Neuronal stem cell (in vitro differentiated cells): Measurements from ENCODE around the gene OR7A5.
"Not testable (repeated sequence)": the region's sequence is repeated elsewhere in the genome, so short reads cannot be mapped to it uniquely, and the experiment has no call there.

Experiments
- DNase-seq: peaks from one replicate; pipeline ENCODE4 v3.0.0-alpha.2; 2013; ENCODE audit warnings: low spot score
- H2AFZ ChIP-seq: one replicate; pipeline ENCODE4 v1.6.1; 2013; ENCODE audit warnings: mild to moderate bottlenecking, low read length, inconsistent platforms
- H2AK5ac ChIP-seq: 2 replicates; pipeline ENCODE4 v1.6.1; 2013; ENCODE audit warnings: low read depth, mild to moderate bottlenecking, inconsistent platforms, low read length, moderate library complexity, mixed read lengths
- H2BK120ac ChIP-seq: 2 replicates; pipeline ENCODE4 v1.6.1; 2013; ENCODE audit warnings: low read depth, mild to moderate bottlenecking, inconsistent platforms, low read length, moderate library complexity, mixed read lengths
- H2BK12ac ChIP-seq: one replicate; pipeline ENCODE4 v1.6.1; 2013; ENCODE audit warnings: low read length, inconsistent platforms
- H2BK15ac ChIP-seq: 2 replicates; pipeline ENCODE4 v1.6.1; 2013; ENCODE audit warnings: mild to moderate bottlenecking, low read length, inconsistent platforms, mixed read lengths
- H2BK5ac ChIP-seq: one replicate; pipeline ENCODE4 v1.6.1; 2013; ENCODE audit warnings: inconsistent platforms, mild to moderate bottlenecking, low read length, moderate library complexity
- H3K14ac ChIP-seq: one replicate; pipeline ENCODE4 v1.6.1; 2013; ENCODE audit warnings: low read length, inconsistent platforms
- H3K18ac ChIP-seq: 2 replicates; pipeline ENCODE4 v1.6.1; 2013; ENCODE audit warnings: low read length, inconsistent platforms
- H3K23ac ChIP-seq: 2 replicates; pipeline ENCODE4 v1.6.1; 2013; ENCODE audit warnings: low read depth, mild to moderate bottlenecking, mixed read lengths, low read length, inconsistent platforms; ENCODE audit not compliant: poor library complexity
- H3K27ac ChIP-seq: replicated peaks from 3 replicates; pipeline ENCODE4 v1.5.1; 2013; ENCODE audit warnings: low read length, inconsistent platforms
- H3K27me3 ChIP-seq, 3 experiments: 2 replicates each; pipeline ENCODE4 v1.6.1; 2013; ENCODE audit warnings: low read length in 3 of 3, mild to moderate bottlenecking in 2 of 3, inconsistent platforms in 1 of 3, low read depth in 1 of 3, mixed read lengths in 1 of 3, moderate library complexity in 1 of 3; ENCODE audit not compliant: control insufficient read depth in 3 of 3, insufficient read depth in 3 of 3
- H3K36me3 ChIP-seq, 2 donors: replicated peaks in 1 of 2; 2 replicates each; pipeline ENCODE4 v1.6.1; 2013; ENCODE audit warnings: low read length in 2 of 2; ENCODE audit not compliant: control insufficient read depth in 2 of 2, insufficient read depth in 2 of 2
- H3K4ac ChIP-seq: 2 replicates; pipeline ENCODE4 v1.6.1; 2013; ENCODE audit warnings: inconsistent platforms, mild to moderate bottlenecking, low read length, moderate library complexity
- H3K4me1 ChIP-seq, 2 donors: 1 replicate in 1 of 2; 2 replicates in 1 of 2; pipeline ENCODE4 v1.6.1; 2013; ENCODE audit warnings: low read length in 2 of 2, low read depth in 1 of 2; ENCODE audit not compliant: control insufficient read depth in 2 of 2, insufficient read depth in 1 of 2
- H3K4me2 ChIP-seq: one replicate; pipeline ENCODE4 v1.6.1; 2013; ENCODE audit warnings: mild to moderate bottlenecking, low read length, inconsistent platforms; ENCODE audit not compliant: insufficient read depth, poor library complexity, severe bottlenecking
- H3K4me3 ChIP-seq, 2 donors: 2 replicates each; pipeline ENCODE4 v1.5.1; 2013; ENCODE audit warnings: low read length in 2 of 2, mild to moderate bottlenecking in 2 of 2, inconsistent platforms in 1 of 2, moderate library complexity in 1 of 2
- H3K79me1 ChIP-seq: one replicate; pipeline ENCODE4 v1.6.1; 2013; ENCODE audit warnings: low read depth, mild to moderate bottlenecking, inconsistent platforms, low read length, moderate library complexity
- H3K9ac ChIP-seq: one replicate; pipeline ENCODE4 v1.6.1; 2013; ENCODE audit warnings: mild to moderate bottlenecking, low read depth, low read length, inconsistent platforms; ENCODE audit not compliant: poor library complexity
- H3K9me3 ChIP-seq, 2 donors: replicated peaks in 1 of 2; 2 replicates each; pipeline versions ENCODE3 to v1.6.1; 2013; ENCODE audit warnings: low read length in 2 of 2, mild to moderate bottlenecking in 2 of 2, inconsistent platforms in 1 of 2, low read depth in 1 of 2, mixed read lengths in 1 of 2, moderate library complexity in 1 of 2; ENCODE audit not compliant: control insufficient read depth in 2 of 2, insufficient read depth in 1 of 2
- H4K8ac ChIP-seq: one replicate; pipeline ENCODE4 v1.6.1; 2013; ENCODE audit warnings: low read depth, mild to moderate bottlenecking, inconsistent platforms, low read length, moderate library complexity
- H4K91ac ChIP-seq: one replicate; pipeline ENCODE4 v1.6.1; 2013; ENCODE audit warnings: low read length, low read depth, mild to moderate bottlenecking, inconsistent platforms; ENCODE audit not compliant: poor library complexity
- WGBS, 2 donors: extraction: QIAGEN DNeasy Blood & Tissue Kit; methylation state at CpG; one replicate each; pipeline ENCODE4 v1.1.7; 2013; ENCODE audit warnings: missing lambda C conversion rate in 2 of 2, mixed read lengths in 1 of 2; ENCODE audit not compliant: insufficient read length in 2 of 2, insufficient replicate concordance in 1 of 2; ENCODE audit errors: extremely low coverage in 2 of 2; 5-methylcytosine and 5-hydroxymethylcytosine counted together

OR7A5 gene

DNA sequence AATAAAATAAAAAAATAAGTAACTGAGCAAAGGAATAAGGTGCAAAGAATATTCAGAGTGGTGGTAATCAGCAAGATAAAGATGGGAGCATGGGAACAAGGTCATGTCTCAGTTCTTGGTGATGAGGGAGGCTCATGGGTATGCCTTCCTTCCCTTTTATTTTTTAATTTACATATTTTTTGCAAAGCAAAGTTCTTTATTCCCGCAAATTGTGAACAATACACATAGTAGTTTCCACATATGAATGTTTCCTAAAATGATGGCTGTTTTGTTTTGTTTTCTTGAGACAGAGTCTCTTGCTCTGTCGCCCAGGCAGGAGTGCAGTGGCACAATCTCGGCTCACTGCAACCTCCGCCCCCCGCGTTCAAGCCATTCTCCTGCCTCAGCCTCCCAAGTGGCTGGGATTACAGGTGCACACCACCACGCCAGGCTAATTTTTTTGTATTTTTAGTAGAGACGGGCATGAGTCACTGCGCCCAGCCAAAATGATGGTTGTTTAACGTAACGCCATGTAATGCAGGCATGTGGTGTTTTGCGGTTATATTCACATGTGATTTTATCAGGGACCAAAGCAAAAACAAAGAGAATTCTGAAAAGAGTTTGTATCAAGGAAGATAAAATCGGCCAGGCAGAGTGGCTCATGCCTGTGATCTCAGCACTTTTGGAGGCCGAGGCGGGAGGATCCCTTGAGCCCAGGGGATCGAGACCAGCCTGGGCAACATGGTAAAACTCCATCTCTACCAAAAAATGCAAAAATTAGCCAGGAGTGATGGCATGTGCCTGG, 52.2 kb downstream of the OR7A5 start:
- H3K4ac ChIP-seq = no peak overlapping the region
- no peak overlapping the region for H2BK12ac ChIP-seq
- H4K8ac ChIP-seq = no peak overlapping the region
- H3K4me1 ChIP-seq = peaks cover 0 to 3% of the 10 kb centered on the region in 2 donors
- no peak overlapping the region for H2BK5ac ChIP-seq
- no peak overlapping the region for H2AFZ ChIP-seq
- no peaks in the 10 kb centered on the region for H3K36me3 ChIP-seq
- H3K27ac ChIP-seq = no peak overlapping the region
- H2BK120ac ChIP-seq = no peak overlapping the region
- no peak overlapping the region for H2BK15ac ChIP-seq
- no peak for DNase-seq
- no peak overlapping the region for H3K14ac ChIP-seq
- no peak overlapping the region for H3K23ac ChIP-seq
- no peaks in the 10 kb centered on the region for H3K27me3 ChIP-seq
- WGBS, 2 donors = no CpG with 5 or more reads among the region's 16 CpGs
- no peaks in the 10 kb centered on the region for H3K79me1 ChIP-seq
- no peak overlapping the region for H3K4me3 ChIP-seq
- no peak overlapping the region for H3K4me2 ChIP-seq
- H3K9ac ChIP-seq = no peak overlapping the region
- H4K91ac ChIP-seq = no peak overlapping the region
- no peak overlapping the region for H3K18ac ChIP-seq
- H3K9me3 ChIP-seq = no peaks in the 10 kb centered on the region
- H2AK5ac ChIP-seq = no peak overlapping the region

- H2AFZ ChIP-seq, H4K8ac ChIP-seq, H2BK5ac ChIP-seq, H3K36me3 ChIP-seq, H3K27ac ChIP-seq, H3K4me3 ChIP-seq, H3K4me1 ChIP-seq, H2BK120ac ChIP-seq, H2AK5ac ChIP-seq, H3K4ac ChIP-seq, H2BK15ac ChIP-seq, H3K79me1 ChIP-seq, H3K18ac ChIP-seq, H3K4me2 ChIP-seq, H3K14ac ChIP-seq, H3K9ac ChIP-seq, DNase-seq, H2BK12ac ChIP-seq, H3K27me3 ChIP-seq, H3K9me3 ChIP-seq, H3K23ac ChIP-seq, H4K91ac ChIP-seq: not testable (repeated sequence)
- WGBS, 2 donors = no CpG with 5 or more reads among the region's 17 CpGs
Measured at GRCh38 chr19:14781713-14782536, 53.1 kb downstream of the OR7A5 start.

DNA sequence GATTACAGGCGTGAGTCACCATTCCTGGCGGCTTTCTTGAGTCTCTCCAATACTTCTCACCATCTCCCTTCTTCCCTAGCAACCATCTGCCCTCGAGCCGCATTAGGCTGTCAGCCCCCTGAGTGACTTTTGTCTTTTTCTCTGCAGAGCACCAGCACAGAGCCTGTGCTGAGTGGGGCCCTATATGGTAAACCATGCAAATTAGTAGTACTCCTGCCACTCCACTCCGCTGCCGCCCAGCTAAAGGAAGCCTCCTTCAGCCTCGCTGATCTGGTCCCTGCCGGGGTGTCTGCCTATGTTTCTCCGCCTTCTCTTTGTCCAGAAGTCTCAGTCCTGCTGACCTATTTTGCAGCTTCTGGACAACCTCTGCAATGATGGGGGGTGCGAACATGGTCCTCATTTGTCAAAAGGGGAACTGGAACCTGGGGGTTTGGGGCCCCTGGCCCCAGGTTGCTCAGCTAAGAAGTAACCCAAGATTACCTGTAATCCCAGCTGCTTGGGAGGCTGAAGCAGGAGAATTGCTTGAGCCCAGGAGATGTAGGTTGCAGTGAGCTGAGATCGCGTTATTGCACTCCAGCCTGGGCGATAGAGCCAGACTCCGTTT, 54.3 kb downstream of the OR7A5 start:
- H3K4ac ChIP-seq, H3K79me1 ChIP-seq: not testable (repeated sequence)

DNA sequence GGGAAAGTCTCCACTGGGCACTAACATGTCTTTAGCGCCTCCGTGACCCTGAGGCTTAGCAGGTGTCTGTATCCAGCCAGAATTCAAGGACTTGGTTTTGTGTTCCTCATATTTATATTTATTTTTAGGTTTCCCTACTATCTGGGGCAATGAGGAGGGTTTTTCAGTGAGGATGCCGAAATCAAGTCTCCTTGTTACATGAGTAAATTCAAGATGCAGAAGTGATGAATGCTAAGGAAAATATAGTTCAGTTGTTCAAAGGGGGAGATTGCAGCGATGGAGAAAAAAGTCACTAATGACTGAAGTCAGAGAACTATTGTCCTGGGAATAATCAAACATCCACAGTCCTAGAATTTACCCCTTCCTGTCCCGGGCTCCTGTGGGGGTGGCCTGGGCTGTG, 55.8 kb downstream of the OR7A5 start:
- Histone ChIP-seq H2BK15ac (no peak overlapping the region), H2AFZ (no peak overlapping the region), H3K4me1 (peaks cover 0 to 1% of the 10 kb centered on the region in 2 donors), H3K9ac (no peak overlapping the region), H3K27ac (no peak overlapping the region), H3K79me1 (peaks cover 2% of the 10 kb centered on the region), H2BK12ac (no peak overlapping the region), H4K91ac (no peak overlapping the region), H2BK120ac (no peak overlapping the region), H3K4me3 (no peak overlapping the region), H3K36me3 (no peaks in the 10 kb centered on the region), H3K23ac (no peak overlapping the region), H3K4me2 (no peak overlapping the region), H3K18ac (no peak overlapping the region), H2AK5ac (no peak overlapping the region), H4K8ac (no peak overlapping the region), H3K9me3 (no peaks in the 10 kb centered on the region), H3K27me3 (peaks cover 0 to 6% (median 0%) of the 10 kb centered on the region in 3 experiments), H3K14ac (no peak overlapping the region), H3K4ac (no peak overlapping the region), H2BK5ac (no peak overlapping the region)
- no CpG with 5 or more reads among the region's 5 CpGs for WGBS, 2 donors
- no peak for DNase-seq

More for the DNA sequence above, 54.3 kb downstream of the OR7A5 start:
- DNase-seq, H2BK120ac ChIP-seq, H3K14ac ChIP-seq, H3K27ac ChIP-seq, H2BK15ac ChIP-seq, H3K4me3 ChIP-seq, H2AFZ ChIP-seq, H2BK5ac ChIP-seq, H3K9me3 ChIP-seq, H3K18ac ChIP-seq, H4K8ac ChIP-seq, H3K4me1 ChIP-seq, H3K9ac ChIP-seq, H3K27me3 ChIP-seq, H2BK12ac ChIP-seq, H4K91ac ChIP-seq, H3K4me2 ChIP-seq, H2AK5ac ChIP-seq, H3K23ac ChIP-seq, H3K36me3 ChIP-seq: not testable (repeated sequence)
- no CpG with 5 or more reads among the region's 14 CpGs for WGBS, 2 donors
